GM12878 (cell line): ENCODE data around the gene RPS6KL1. TPM values are rescaled to one million over a fixed set of nuclear protein-coding genes. Genes with fewer than 3 reads are reported as not detected.

Source experiments
- ATAC-seq: fragments of 200-7000 bp; cut with Tn5 transposase; 3 replicates; pipeline ENCODE4 v1.9.1; 2020; ENCODE audit warnings: mild to moderate bottlenecking, moderate library complexity
- BruUV-seq: library from RNA; stranded (reverse); fragments of 400-500 nt; replicated peaks from 2 replicates; lab custom pipeline; 2021; lab: Mats Ljungman, UMichigan
- CTCF ChIA-PET: fragments of 300-600 bp; sonication (Branson Sonifier 250); formaldehyde crosslinking; extraction: SDS; loops from one replicate; lab custom pipeline; 2021; ENCODE audit warnings: inconsistent platforms; lab: Yijun Ruan, JAX
- POLR2A ChIA-PET: fragments of 350-600 bp; formaldehyde crosslinking; extraction: SDS; loops from one replicate; lab custom pipeline; 2021; ENCODE audit warnings: inconsistent platforms; lab: Charles Lee
- RAD21 ChIA-PET: fragments of 300-600 bp; sonication (Branson Sonifier 250); formaldehyde crosslinking; loops from one replicate; lab custom pipeline; 2023; ENCODE audit warnings: antibody characterized with exemption; ENCODE audit not compliant: unreplicated experiment; lab: Charles Lee
- SMC1A ChIA-PET: fragments of 300-600 bp; sonication (Branson Sonifier 250); formaldehyde crosslinking; loops from one replicate; lab custom pipeline; 2023; ENCODE audit not compliant: unreplicated experiment, uncharacterized antibody; lab: Charles Lee
- DNase-seq: peaks from one replicate; pipeline ENCODE4 v3.0.0-alpha.2; 2011; ENCODE audit warnings: low read depth, low spot score
- FAIRE-seq: peaks from 3 replicates; lab custom pipeline; 2011; peaks lifted over from hg19 to GRCh38; lab: Jason Lieb, UNC
- H2AFZ ChIP-seq: 2 replicates; pipeline ENCODE4 v1.6.0; 2011; ENCODE audit warnings: low read depth, low read length, control low read depth; ENCODE audit not compliant: control insufficient read depth
- H3K27ac ChIP-seq: 2 replicates; pipeline ENCODE4 v1.5.1; 2011; ENCODE audit warnings: control low read depth; ENCODE audit not compliant: control insufficient read depth, insufficient read depth
- H3K27me3 ChIP-seq, 2 experiments: replicated peaks in 1 of 2; 2 replicates each; pipeline versions ENCODE4 v1.6.0 to v1.6.1; 2011; ENCODE audit warnings: low read length in 1 of 2; ENCODE audit not compliant: control insufficient read depth in 2 of 2, insufficient read depth in 2 of 2
- H3K36me3 ChIP-seq, 2 experiments: 2 replicates each; pipeline ENCODE4 v1.5.1; 2011; ENCODE audit warnings: low read length in 1 of 2; ENCODE audit not compliant: control insufficient read depth in 2 of 2, insufficient read depth in 2 of 2
- H3K4me1 ChIP-seq: 2 replicates; pipeline ENCODE4 v1.6.1; 2011; ENCODE audit warnings: mild to moderate bottlenecking, low read length, moderate library complexity, mixed read lengths; ENCODE audit not compliant: control insufficient read depth, insufficient read depth
- H3K4me2 ChIP-seq: 2 replicates; pipeline ENCODE4 v1.6.0; 2011; ENCODE audit warnings: control low read depth; ENCODE audit not compliant: control insufficient read depth, insufficient read depth
- H3K4me3 ChIP-seq: fragments of 200-600 bp; sonication (generic); 2 replicates; pipeline ENCODE4 v1.5.1; 2016
- H3K79me2 ChIP-seq: 2 replicates; pipeline ENCODE4 v1.6.0; 2011; ENCODE audit warnings: low read length; ENCODE audit not compliant: control insufficient read depth, insufficient read depth
- H3K9ac ChIP-seq: 2 replicates; pipeline ENCODE4 v1.8.0; 2011; ENCODE audit warnings: low read length, control low read depth, mixed read lengths; ENCODE audit not compliant: control insufficient read depth, insufficient read depth
- H3K9me3 ChIP-seq: replicated peaks from 3 replicates; pipeline ENCODE4 v1.5.1; 2011; ENCODE audit warnings: mild to moderate bottlenecking, low read length; ENCODE audit not compliant: control insufficient read depth, insufficient read depth
- H4K20me1 ChIP-seq: 2 replicates; pipeline ENCODE4 v1.6.0; 2011; ENCODE audit not compliant: control insufficient read depth, insufficient read depth
- CTCF ChIP-seq, 3 experiments: IDR thresholded peaks in 2 of 3; conservative IDR thresholded peaks in 1 of 3; 2 replicates each; pipeline ENCODE4 v1.5.1; 2011; ENCODE audit warnings: low read depth in 3 of 3, low read length in 3 of 3, mild to moderate bottlenecking in 3 of 3, control low read depth in 2 of 3, moderate library complexity in 2 of 3, inconsistent platforms in 1 of 3, mixed read lengths in 1 of 3; ENCODE audit not compliant: control insufficient read depth in 2 of 3, insufficient read depth in 1 of 3; ENCODE audit errors: extremely low read depth in 1 of 3
- E4F1 ChIP-seq: fragments of 450-650 bp; IDR thresholded peaks from 2 replicates; pipeline ENCODE4 v1.6.1; 2018; ENCODE audit warnings: borderline replicate concordance, mild to moderate bottlenecking; ENCODE audit not compliant: partially characterized antibody
- FOXK2 ChIP-seq: fragments of 450-650 bp; IDR thresholded peaks from 2 replicates; pipeline ENCODE4 v1.6.1; 2017; ENCODE audit warnings: mild to moderate bottlenecking, moderate library complexity
- GATAD2B ChIP-seq: fragments of 450-650 bp; conservative IDR thresholded peaks from 2 replicates; pipeline ENCODE4 v1.6.1; 2017; ENCODE audit warnings: low read depth, mild to moderate bottlenecking, moderate library complexity
- MYC ChIP-seq: IDR thresholded peaks from 2 replicates; pipeline ENCODE4 v1.6.1; 2011; ENCODE audit warnings: mild to moderate bottlenecking, low read length, moderate library complexity, inconsistent platforms; ENCODE audit not compliant: insufficient read depth, insufficient replicate concordance, insufficient read length, severe bottlenecking
- RBBP5 ChIP-seq: fragments of 200-600 bp; sonication (generic); conservative IDR thresholded peaks from 2 replicates; pipeline ENCODE4 v1.6.1; 2016
- RUNX3 ChIP-seq: IDR thresholded peaks from 2 replicates; pipeline ENCODE4 v1.6.1; 2012; ENCODE audit warnings: low read length, inconsistent platforms
- SMC3 ChIP-seq: IDR thresholded peaks from 2 replicates; pipeline ENCODE4 v1.6.1; 2011; ENCODE audit warnings: low read length, improper control_type of control experiment, borderline replicate concordance
- WGBS: methylation state at CpG from one replicate; pipeline ENCODE4 v1.1.6; 2016; ENCODE audit warnings: low lambda C conversion rate; ENCODE audit not compliant: insufficient replicate concordance, insufficient coverage; ENCODE audit errors: missing lambda C conversion rate; 5-methylcytosine and 5-hydroxymethylcytosine counted together
- in situ Hi-C: fragments of 300-500 bp; cut with MboI; formaldehyde crosslinking; loops from 9 replicates; pipeline ENCODE4 v1.14.3; 2018; ENCODE audit warnings: mixed read lengths
- intact Hi-C: fragments of 100-400 bp; cut with micrococcal nuclease; formaldehyde crosslinking; loops from one replicate; pipeline ENCODE4 v1.14.2; 2022; ENCODE audit not compliant: unreplicated experiment
- polyA plus RNA-seq, 11 experiments: library from polyadenylated mRNA; depleted of rRNA in 4 of 11; unstranded in 6 of 11; stranded (reverse) in 5 of 11; fragments of >200 nt; fragmentation: Nextera tagmentation in 4 of 11; fragmentation: Illumina TruSeq in 1 of 11; extraction: Ambion mirVana in 4 of 11; extraction: Trizol in 1 of 11; gene quantifications; 1 replicate in 1 of 11; 2 replicates in 10 of 11; pipeline versions ENCODE4 v1.2.1 to v1.2.3, GENCODE V29; 2011 to 2016; ENCODE audit warnings: inconsistent platforms in 2 of 11, missing spikeins in 2 of 11, low read depth in 1 of 11
- total RNA-seq, 4 experiments: library from RNA; depleted of rRNA in 3 of 4; stranded (reverse); fragments of >200 nt in 3 of 4; fragmentation: Illumina TruSeq in 1 of 4; extraction: Trizol in 1 of 4; gene quantifications; 2 replicates each; pipeline versions ENCODE4 v1.2.1 to v1.2.3, GENCODE V29; 2013 to 2021
- TF ChIP-seq, protein P1 (sequence below): IDR thresholded peaks from 2 replicates; pipeline ENCODE4 v1.6.1; 2012; ENCODE audit warnings: improper control_type of control experiment, low read depth, low read length; ENCODE audit not compliant: insufficient replicate concordance
- TF ChIP-seq, protein P2 (sequence below): fragments of 450-650 bp; conservative IDR thresholded peaks from 2 replicates; pipeline ENCODE4 v1.6.1; 2017; ENCODE audit warnings: mild to moderate bottlenecking, moderate library complexity

Gene RPS6KL1
- total and polyA plus RNA-seq, 10 of the 15 experiments (the other 5 are each of a cell fraction or from before 2014, with no cell fraction given): 0.04 to 4.2 (median 2.0) TPM

GRCh38 chr14:74913986-74914573 is 9.0 kb downstream of the RPS6KL1 start:
- no peaks in the 10 kb centered on the region for H3K36me3 ChIP-seq
- no peaks in the 10 kb centered on the region for H3K79me2 ChIP-seq
- DNase-seq: no peak
- WGBS: 37% methylated on average over 6 of the region's 6 CpGs
- H3K4me1 ChIP-seq: no peaks in the 10 kb centered on the region
- H4K20me1 ChIP-seq: no peaks in the 10 kb centered on the region
- intact Hi-C loops (loop anchor here (1.0 kb wide), 2 partner anchors 32 to 174 kb away; no protein-coding TSS in a partner anchor), in situ Hi-C loops (no loop called here)
- H3K27ac ChIP-seq: no peak overlapping the region
- no peak overlapping the region for H3K9ac ChIP-seq
- ATAC-seq: peak; percentile 88
- no peak overlapping the region for H2AFZ ChIP-seq
- ChIA-PET SMC1A (no interaction called here), RAD21 (interaction anchor here (1.4 kb wide), 1 partner anchor 175 kb away, joined by 4 read pairs; no protein-coding TSS in a partner anchor), POLR2A (no interaction called here), CTCF (interaction anchor here (1.6 to 4.7 kb wide), 2 partner anchors 53 to 175 kb away, joined by 4 to 24 read pairs; no protein-coding TSS in a partner anchor)
- no peaks in the 10 kb centered on the region for H3K27me3 ChIP-seq
- H3K4me2 ChIP-seq: no peak overlapping the region
- no TSS peak for BruUV-seq
- H3K9me3 ChIP-seq: no peaks in the 10 kb centered on the region
- no peak overlapping the region for H3K4me3 ChIP-seq
- no peak for FAIRE-seq
- TF ChIP-seq FOXK2 (no peak), SMC3 (peak; percentile 64; the same call in 1 of the 2 replicates), RUNX3 (no peak), CTCF (IDR thresholded peaks at IDR 0.05 in 2 of 3, conservative IDR thresholded peaks at IDR 0.05 in 1 of 3; ENCODE audit: control insufficient read depth in 2 of 3, extremely low read depth in 1 of 3, insufficient read depth in 1 of 3, low read depth in 3 of 3, low read length in 3 of 3) (peak; percentile 62 to 76 (median 70)), GATAD2B (no peak), E4F1 (no peak), RBBP5 (no peak), MYC (no peak)
- TF ChIP-seq, protein P1, sequence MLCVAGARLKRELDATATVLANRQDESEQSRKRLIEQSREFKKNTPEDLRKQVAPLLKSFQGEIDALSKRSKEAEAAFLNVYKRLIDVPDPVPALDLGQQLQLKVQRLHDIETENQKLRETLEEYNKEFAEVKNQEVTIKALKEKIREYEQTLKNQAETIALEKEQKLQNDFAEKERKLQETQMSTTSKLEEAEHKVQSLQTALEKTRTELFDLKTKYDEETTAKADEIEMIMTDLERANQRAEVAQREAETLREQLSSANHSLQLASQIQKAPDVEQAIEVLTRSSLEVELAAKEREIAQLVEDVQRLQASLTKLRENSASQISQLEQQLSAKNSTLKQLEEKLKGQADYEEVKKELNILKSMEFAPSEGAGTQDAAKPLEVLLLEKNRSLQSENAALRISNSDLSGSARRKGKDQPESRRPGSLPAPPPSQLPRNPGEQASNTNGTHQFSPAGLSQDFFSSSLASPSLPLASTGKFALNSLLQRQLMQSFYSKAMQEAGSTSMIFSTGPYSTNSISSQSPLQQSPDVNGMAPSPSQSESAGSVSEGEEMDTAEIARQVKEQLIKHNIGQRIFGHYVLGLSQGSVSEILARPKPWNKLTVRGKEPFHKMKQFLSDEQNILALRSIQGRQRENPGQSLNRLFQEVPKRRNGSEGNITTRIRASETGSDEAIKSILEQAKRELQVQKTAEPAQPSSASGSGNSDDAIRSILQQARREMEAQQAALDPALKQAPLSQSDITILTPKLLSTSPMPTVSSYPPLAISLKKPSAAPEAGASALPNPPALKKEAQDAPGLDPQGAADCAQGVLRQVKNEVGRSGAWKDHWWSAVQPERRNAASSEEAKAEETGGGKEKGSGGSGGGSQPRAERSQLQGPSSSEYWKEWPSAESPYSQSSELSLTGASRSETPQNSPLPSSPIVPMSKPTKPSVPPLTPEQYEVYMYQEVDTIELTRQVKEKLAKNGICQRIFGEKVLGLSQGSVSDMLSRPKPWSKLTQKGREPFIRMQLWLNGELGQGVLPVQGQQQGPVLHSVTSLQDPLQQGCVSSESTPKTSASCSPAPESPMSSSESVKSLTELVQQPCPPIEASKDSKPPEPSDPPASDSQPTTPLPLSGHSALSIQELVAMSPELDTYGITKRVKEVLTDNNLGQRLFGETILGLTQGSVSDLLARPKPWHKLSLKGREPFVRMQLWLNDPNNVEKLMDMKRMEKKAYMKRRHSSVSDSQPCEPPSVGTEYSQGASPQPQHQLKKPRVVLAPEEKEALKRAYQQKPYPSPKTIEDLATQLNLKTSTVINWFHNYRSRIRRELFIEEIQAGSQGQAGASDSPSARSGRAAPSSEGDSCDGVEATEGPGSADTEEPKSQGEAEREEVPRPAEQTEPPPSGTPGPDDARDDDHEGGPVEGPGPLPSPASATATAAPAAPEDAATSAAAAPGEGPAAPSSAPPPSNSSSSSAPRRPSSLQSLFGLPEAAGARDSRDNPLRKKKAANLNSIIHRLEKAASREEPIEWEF: no peak
- TF ChIP-seq, protein P2, sequence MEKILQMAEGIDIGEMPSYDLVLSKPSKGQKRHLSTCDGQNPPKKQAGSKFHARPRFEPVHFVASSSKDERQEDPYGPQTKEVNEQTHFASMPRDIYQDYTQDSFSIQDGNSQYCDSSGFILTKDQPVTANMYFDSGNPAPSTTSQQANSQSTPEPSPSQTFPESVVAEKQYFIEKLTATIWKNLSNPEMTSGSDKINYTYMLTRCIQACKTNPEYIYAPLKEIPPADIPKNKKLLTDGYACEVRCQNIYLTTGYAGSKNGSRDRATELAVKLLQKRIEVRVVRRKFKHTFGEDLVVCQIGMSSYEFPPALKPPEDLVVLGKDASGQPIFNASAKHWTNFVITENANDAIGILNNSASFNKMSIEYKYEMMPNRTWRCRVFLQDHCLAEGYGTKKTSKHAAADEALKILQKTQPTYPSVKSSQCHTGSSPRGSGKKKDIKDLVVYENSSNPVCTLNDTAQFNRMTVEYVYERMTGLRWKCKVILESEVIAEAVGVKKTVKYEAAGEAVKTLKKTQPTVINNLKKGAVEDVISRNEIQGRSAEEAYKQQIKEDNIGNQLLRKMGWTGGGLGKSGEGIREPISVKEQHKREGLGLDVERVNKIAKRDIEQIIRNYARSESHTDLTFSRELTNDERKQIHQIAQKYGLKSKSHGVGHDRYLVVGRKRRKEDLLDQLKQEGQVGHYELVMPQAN: no peak
